SJCRH30 (cell line): Measurements from ENCODE around the gene STARD8. TPM values are rescaled to one million over a fixed set of nuclear protein-coding genes. Genes with fewer than 3 reads are reported as not detected.

ENCODE experiments used
- DNase-seq, 2 experiments: peaks; one replicate each; pipeline ENCODE4 v3.0.0-alpha.2; 2015 to 2020
- H3K27ac ChIP-seq: fragments of 250-450 bp; sonication (Bioruptor Pico); 2 replicates; pipeline ENCODE4 v1.5.1; 2020; ENCODE audit warnings: mild to moderate bottlenecking, moderate library complexity
- H3K27me3 ChIP-seq: fragments of 250-450 bp; sonication (Bioruptor Pico); 2 replicates; pipeline ENCODE4 v1.5.1; 2020; ENCODE audit warnings: mild to moderate bottlenecking, moderate library complexity
- H3K36me3 ChIP-seq: fragments of 250-450 bp; sonication (Bioruptor Pico); 2 replicates; pipeline ENCODE4 v1.5.1; 2020; ENCODE audit warnings: mild to moderate bottlenecking, moderate library complexity
- H3K4me1 ChIP-seq: fragments of 250-450 bp; sonication (Bioruptor Pico); 2 replicates; pipeline ENCODE4 v1.5.1; 2020; ENCODE audit warnings: mild to moderate bottlenecking, moderate library complexity
- H3K4me3 ChIP-seq: fragments of 250-450 bp; sonication (Bioruptor Pico); 2 replicates; pipeline ENCODE4 v1.5.1; 2020; ENCODE audit warnings: mild to moderate bottlenecking, moderate library complexity
- H3K9me3 ChIP-seq: fragments of 250-450 bp; sonication (Bioruptor Pico); replicated peaks from 2 replicates; pipeline ENCODE4 v1.5.1; 2020; ENCODE audit warnings: mild to moderate bottlenecking, moderate library complexity
- total RNA-seq: library from RNA; depleted of rRNA; stranded (reverse); fragments of >200 nt; shearing (Covaris generic); gene quantifications from 2 replicates; pipeline ENCODE4 v1.2.3, GENCODE V29; 2014; rRNA removed

Gene STARD8
- total RNA-seq, 1 experiment from 2014 or later = 9.7 TPM

DNA sequence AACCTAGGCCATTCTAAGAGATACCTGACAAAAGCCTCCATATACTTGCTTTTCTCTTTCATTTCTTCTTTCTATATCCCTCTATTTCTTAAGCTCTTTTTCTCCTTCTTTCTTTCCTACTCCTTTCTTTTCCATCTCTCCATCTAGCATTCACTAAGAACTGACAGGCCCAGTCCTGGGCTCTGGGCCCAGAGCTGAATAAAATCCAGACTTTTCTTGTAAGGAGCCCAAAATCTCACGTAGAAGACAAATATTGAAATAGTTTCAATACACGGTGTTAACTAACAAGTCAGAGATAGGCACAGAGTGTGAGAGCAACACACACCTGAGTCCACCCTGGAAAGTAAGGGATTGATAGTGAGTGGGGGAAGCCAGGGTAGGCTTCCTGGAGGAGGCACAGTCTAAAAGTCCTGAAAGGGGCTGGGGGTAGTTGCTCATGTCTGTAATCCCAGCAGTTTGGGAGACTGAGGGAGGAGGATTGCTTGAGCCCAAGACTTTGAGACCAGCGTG is 108.2 kb downstream of the STARD8 start:
- no peaks in the 10 kb centered on the region for H3K36me3 ChIP-seq
- DNase-seq = no peak
- no peaks in the 10 kb centered on the region for H3K4me1 ChIP-seq
- H3K27ac ChIP-seq = no peak overlapping the region
- no peaks in the 10 kb centered on the region for H3K9me3 ChIP-seq
- no peaks in the 10 kb centered on the region for H3K27me3 ChIP-seq
- H3K4me3 ChIP-seq = no peak overlapping the region

- Histone ChIP-seq H3K9me3 (no peaks in the 10 kb centered on the region), H3K27ac (no peak overlapping the region), H3K4me3 (no peak overlapping the region), H3K27me3 (no peaks in the 10 kb centered on the region), H3K36me3 (no peaks in the 10 kb centered on the region), H3K4me1 (no peaks in the 10 kb centered on the region)
- DNase-seq = no peak
These were observed 109.9 kb downstream of the STARD8 start for GRCh38 chrX:68757331-68757730.

DNA sequence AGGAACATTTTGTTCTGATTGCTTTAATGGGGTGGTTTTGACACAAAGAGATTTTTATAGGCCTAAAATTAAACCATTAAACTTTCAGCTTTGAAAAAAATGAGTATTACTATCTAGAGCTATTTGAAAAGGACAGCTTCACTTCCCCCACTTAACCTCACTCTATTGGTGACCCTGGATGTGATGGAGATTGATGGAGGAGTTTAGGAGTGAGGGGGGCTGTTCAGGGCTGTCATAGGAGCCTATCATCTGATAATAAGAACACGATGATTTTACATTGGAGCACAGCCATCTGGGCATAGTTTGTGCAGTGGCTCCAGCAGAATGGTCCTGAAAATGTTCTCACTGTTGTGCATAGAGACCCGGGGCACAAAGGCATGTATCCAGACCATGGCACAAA is 110.3 kb downstream of the STARD8 start:
- Histone ChIP-seq H3K36me3 (no peaks in the 10 kb centered on the region), H3K9me3 (no peaks in the 10 kb centered on the region), H3K4me3 (no peak overlapping the region), H3K27ac (no peak overlapping the region), H3K27me3 (no peaks in the 10 kb centered on the region), H3K4me1 (no peaks in the 10 kb centered on the region)
- DNase-seq = no peak

DNA sequence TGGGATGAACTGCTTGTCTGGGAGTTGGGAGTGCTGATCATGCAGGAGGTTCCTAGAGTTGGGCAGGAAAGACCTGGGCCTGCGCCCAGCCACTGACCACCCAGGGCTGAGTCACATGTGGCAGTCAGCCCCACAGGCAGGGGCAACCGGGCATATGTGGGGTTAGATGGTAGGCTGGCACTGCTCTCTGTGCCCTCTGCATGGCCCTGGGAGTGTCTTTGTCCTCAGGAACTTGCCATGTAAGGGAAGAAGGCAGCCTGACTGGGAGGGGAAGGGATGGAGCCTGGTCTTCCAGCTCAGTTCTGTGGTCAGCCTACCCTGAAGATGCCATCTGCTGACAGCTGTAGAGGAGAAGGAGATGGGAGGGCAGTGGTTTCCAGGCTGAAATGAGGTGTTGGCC is 111.2 kb downstream of the STARD8 start:
- no peak overlapping the region for H3K27ac ChIP-seq
- no peak overlapping the region for H3K4me3 ChIP-seq
- no peaks in the 10 kb centered on the region for H3K4me1 ChIP-seq
- no peak for DNase-seq
- H3K27me3 ChIP-seq = no peaks in the 10 kb centered on the region
- H3K9me3 ChIP-seq = no peaks in the 10 kb centered on the region
- H3K36me3 ChIP-seq = no peaks in the 10 kb centered on the region

- no peak for DNase-seq
- H3K27ac ChIP-seq = no peak overlapping the region
- no peaks in the 10 kb centered on the region for H3K36me3 ChIP-seq
- H3K4me1 ChIP-seq = no peaks in the 10 kb centered on the region
- H3K9me3 ChIP-seq = no peaks in the 10 kb centered on the region
- H3K27me3 ChIP-seq = no peaks in the 10 kb centered on the region
- no peak overlapping the region for H3K4me3 ChIP-seq
These were observed 113.6 kb downstream of the STARD8 start for GRCh38 chrX:68761086-68761485.

DNA sequence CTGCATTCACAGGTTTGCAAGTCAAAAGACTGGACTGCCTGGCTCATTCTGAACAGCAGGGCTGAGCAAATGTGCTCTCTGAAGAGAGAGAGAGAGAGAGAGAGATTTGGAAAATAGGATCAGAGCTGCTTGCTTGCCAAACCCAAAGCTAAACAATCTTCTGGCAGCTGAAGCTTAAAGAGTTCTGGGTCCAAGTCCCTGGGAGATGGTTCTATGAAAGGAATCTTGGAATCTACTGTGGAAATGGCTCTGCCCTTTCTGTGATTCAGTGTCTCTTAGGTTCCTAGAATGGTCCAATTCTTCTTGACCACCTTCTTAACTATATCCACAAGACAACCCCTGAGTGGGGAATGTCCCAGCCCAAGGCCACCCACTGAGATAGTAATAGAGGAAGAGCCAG is 115.3 kb downstream of the STARD8 start:
- no peaks in the 10 kb centered on the region for H3K27me3 ChIP-seq
- H3K27ac ChIP-seq = no peak overlapping the region
- no peaks in the 10 kb centered on the region for H3K4me1 ChIP-seq
- no peaks in the 10 kb centered on the region for H3K36me3 ChIP-seq
- no peak overlapping the region for H3K4me3 ChIP-seq
- no peaks in the 10 kb centered on the region for H3K9me3 ChIP-seq
- DNase-seq = no peak

GRCh38 chrX:68763481-68763880 is 116.0 kb downstream of the STARD8 start:
- no peak overlapping the region for H3K27ac ChIP-seq

More at GRCh38 chrX:68763481-68763880, 116.0 kb downstream of the STARD8 start:
- Histone ChIP-seq H3K36me3 (no peaks in the 10 kb centered on the region), H3K4me3 (no peak overlapping the region), H3K4me1 (no peaks in the 10 kb centered on the region), H3K9me3 (no peaks in the 10 kb centered on the region), H3K27me3 (no peaks in the 10 kb centered on the region)
- DNase-seq = no peak

Other genes with a start within 250 kb of the STARD8 start
- 5.2 and 6.7 TPM in 2 replicates for gene OPHN1, start 214.2 kb upstream of the STARD8 start, total RNA-seq
- gene YIPF6, start 148.6 kb upstream of the STARD8 start, total RNA-seq = 34.2 and 42.9 TPM in 2 replicates
- gene EFNB1, start 181.4 kb downstream of the STARD8 start, total RNA-seq = 11.4 and 11.9 TPM in 2 replicates